OCI-LY7 (cell line): Measurements from ENCODE around the gene CRYL1. TPM values are rescaled to one million over a fixed set of nuclear protein-coding genes. Genes with fewer than 3 reads are reported as not detected.

Experiments used
- BruUV-seq: library from RNA; stranded (reverse); fragments of 400-500 nt; replicated peaks from 2 replicates; lab custom pipeline; 2021; lab: Mats Ljungman, UMichigan
- CTCF ChIA-PET: fragments of 300-600 bp; sonication (Branson Sonifier 250); formaldehyde crosslinking; loops from one replicate; lab custom pipeline; 2022; ENCODE audit warnings: antibody characterized with exemption; ENCODE audit not compliant: unreplicated experiment; lab: Charles Lee
- POLR2A ChIA-PET: fragments of 300-600 bp; sonication (Branson Sonifier 250); formaldehyde crosslinking; loops from one replicate; lab custom pipeline; 2022; ENCODE audit warnings: antibody characterized with exemption; lab: Charles Lee
- DNase-seq: peaks from one replicate; pipeline ENCODE4 v3.0.0-alpha.2; 2015; ENCODE audit warnings: low spot score
- H2AFZ ChIP-seq: fragments of 200-600 bp; sonication (generic), shearing (Covaris generic); 2 replicates; pipeline ENCODE4 v1.6.1; 2014; ENCODE audit warnings: mild to moderate bottlenecking, antibody characterized with exemption, low read length, moderate library complexity
- H3K27ac ChIP-seq: fragments of 200-600 bp; sonication (generic); 2 replicates; pipeline ENCODE4 v1.5.1; 2014; ENCODE audit warnings: mixed run types, low read depth, mild to moderate bottlenecking, moderate library complexity, low read length, inconsistent platforms; ENCODE audit not compliant: poor library complexity, severe bottlenecking
- H3K36me3 ChIP-seq: fragments of 200-600 bp; sonication (generic); 2 replicates; pipeline ENCODE4 v1.6.1; 2014; ENCODE audit warnings: mild to moderate bottlenecking, antibody characterized with exemption, low read length, moderate library complexity, mixed read lengths; ENCODE audit not compliant: insufficient read depth
- H3K4me1 ChIP-seq: fragments of 200-600 bp; sonication (generic); 2 replicates; pipeline ENCODE4 v1.5.1; 2014; ENCODE audit warnings: mild to moderate bottlenecking, low read length; ENCODE audit not compliant: insufficient read depth, poor library complexity, severe bottlenecking
- H3K4me2 ChIP-seq: fragments of 200-600 bp; sonication (generic); 2 replicates; pipeline ENCODE4 v1.6.1; 2014; ENCODE audit warnings: mild to moderate bottlenecking, low read length
- H3K4me3 ChIP-seq: fragments of 200-600 bp; sonication (generic); 2 replicates; pipeline ENCODE4 v1.5.1; 2014; ENCODE audit warnings: mild to moderate bottlenecking, low read depth, low read length; ENCODE audit not compliant: poor library complexity, severe bottlenecking
- H3K79me2 ChIP-seq: fragments of 200-600 bp; sonication (generic); 2 replicates; pipeline ENCODE4 v1.6.1; 2016; ENCODE audit warnings: low read depth, mild to moderate bottlenecking, low read length, moderate library complexity, mixed read lengths; ENCODE audit not compliant: insufficient read depth
- H3K9me2 ChIP-seq: fragments of 200-600 bp; sonication (generic); 2 replicates; pipeline ENCODE4 v1.6.1; 2016; ENCODE audit warnings: mild to moderate bottlenecking, low read length, mixed read lengths; ENCODE audit not compliant: insufficient read depth
- H3K9me3 ChIP-seq: fragments of 200-600 bp; sonication (generic); 2 replicates; pipeline ENCODE4 v1.6.1; 2014; ENCODE audit warnings: mild to moderate bottlenecking, mixed run types, low read length, mixed read lengths
- H4K20me1 ChIP-seq: fragments of 200-600 bp; sonication (generic); 2 replicates; pipeline ENCODE4 v1.6.1; 2014; ENCODE audit warnings: mild to moderate bottlenecking, antibody characterized with exemption, low read length, moderate library complexity, mixed read lengths; ENCODE audit not compliant: insufficient read depth
- EZH2phosphoT487 ChIP-seq: fragments of 200-600 bp; sonication (generic); IDR thresholded peaks from 2 replicates; pipeline ENCODE4 v1.6.1; 2018; ENCODE audit warnings: low read depth, borderline replicate concordance, mild to moderate bottlenecking, mixed run types, antibody characterized with exemption, low read length, moderate library complexity, mixed read lengths
- intact Hi-C: fragments of 100-400 bp; cut with micrococcal nuclease; formaldehyde crosslinking; loops from one replicate; pipeline ENCODE4 v1.10.0; 2022; ENCODE audit not compliant: unreplicated experiment
- total RNA-seq, 2 experiments: library from RNA; depleted of rRNA in 1 of 2; stranded (reverse); fragments of >200 nt in 1 of 2; shearing (Covaris generic) in 1 of 2; gene quantifications; 2 replicates each; pipeline ENCODE4 v1.2.3, GENCODE V29; 2014 to 2022
- TF ChIP-seq, protein P1 (sequence below): fragments of 200-600 bp; sonication (generic); conservative IDR thresholded peaks from 2 replicates; pipeline ENCODE4 v1.5.1; 2014; ENCODE audit warnings: mild to moderate bottlenecking, antibody characterized with exemption, low read length, moderate library complexity, mixed read lengths

CRYL1 gene
- total RNA-seq, 2 experiments from 2014 or later: not detected

GRCh38 chr13:20426766-20427448 is 98.8 kb downstream of the CRYL1 start:
- ChIA-PET POLR2A (no interaction called here), CTCF (no interaction called here)
- Histone ChIP-seq H3K79me2 (no peaks in the 10 kb centered on the region), H3K9me3 (no peaks in the 10 kb centered on the region), H3K4me3 (no peak overlapping the region), H3K4me2 (no peak overlapping the region), H3K9me2 (no peaks in the 10 kb centered on the region), H2AFZ (no peak overlapping the region), H4K20me1 (no peaks in the 10 kb centered on the region), H3K27ac (no peak overlapping the region), H3K36me3 (no peaks in the 10 kb centered on the region), H3K4me1 (no peaks in the 10 kb centered on the region)
- BruUV-seq: no TSS peak
- TF ChIP-seq, protein P1, sequence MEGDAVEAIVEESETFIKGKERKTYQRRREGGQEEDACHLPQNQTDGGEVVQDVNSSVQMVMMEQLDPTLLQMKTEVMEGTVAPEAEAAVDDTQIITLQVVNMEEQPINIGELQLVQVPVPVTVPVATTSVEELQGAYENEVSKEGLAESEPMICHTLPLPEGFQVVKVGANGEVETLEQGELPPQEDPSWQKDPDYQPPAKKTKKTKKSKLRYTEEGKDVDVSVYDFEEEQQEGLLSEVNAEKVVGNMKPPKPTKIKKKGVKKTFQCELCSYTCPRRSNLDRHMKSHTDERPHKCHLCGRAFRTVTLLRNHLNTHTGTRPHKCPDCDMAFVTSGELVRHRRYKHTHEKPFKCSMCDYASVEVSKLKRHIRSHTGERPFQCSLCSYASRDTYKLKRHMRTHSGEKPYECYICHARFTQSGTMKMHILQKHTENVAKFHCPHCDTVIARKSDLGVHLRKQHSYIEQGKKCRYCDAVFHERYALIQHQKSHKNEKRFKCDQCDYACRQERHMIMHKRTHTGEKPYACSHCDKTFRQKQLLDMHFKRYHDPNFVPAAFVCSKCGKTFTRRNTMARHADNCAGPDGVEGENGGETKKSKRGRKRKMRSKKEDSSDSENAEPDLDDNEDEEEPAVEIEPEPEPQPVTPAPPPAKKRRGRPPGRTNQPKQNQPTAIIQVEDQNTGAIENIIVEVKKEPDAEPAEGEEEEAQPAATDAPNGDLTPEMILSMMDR: no peak
- no peak for TF ChIP-seq EZH2phosphoT487
- DNase-seq: no peak
- intact Hi-C loops: no loop called here

DNA sequence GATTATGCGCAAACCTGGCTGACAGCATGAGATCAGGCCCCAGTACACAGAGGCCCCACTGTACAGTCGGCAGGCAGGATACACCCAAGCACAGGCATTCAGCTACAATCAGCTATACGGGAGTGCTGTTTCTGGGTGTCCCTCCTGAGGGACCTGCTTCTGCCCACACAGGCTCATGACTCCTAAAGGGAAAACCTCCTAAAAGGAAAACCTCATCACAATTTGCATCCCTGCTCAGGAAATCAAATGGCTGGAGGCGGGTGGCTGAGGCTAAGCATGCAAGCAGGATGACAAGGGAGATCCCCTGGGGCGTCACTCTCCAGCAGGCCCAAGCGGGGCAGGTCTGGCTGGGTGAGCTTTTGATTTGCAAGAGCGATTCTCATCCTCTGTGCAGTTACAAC is 99.8 kb downstream of the CRYL1 start:
- H3K4me1 ChIP-seq: no peaks in the 10 kb centered on the region
- no peaks in the 10 kb centered on the region for H3K9me2 ChIP-seq
- no peaks in the 10 kb centered on the region for H3K79me2 ChIP-seq
- intact Hi-C loops: no loop called here
- no peaks in the 10 kb centered on the region for H3K36me3 ChIP-seq
- ChIA-PET POLR2A (no interaction called here), CTCF (no interaction called here)
- H3K27ac ChIP-seq: no peak overlapping the region
- no TSS peak for BruUV-seq
- H3K9me3 ChIP-seq: no peaks in the 10 kb centered on the region
- H2AFZ ChIP-seq: no peak overlapping the region
- no peak for TF ChIP-seq EZH2phosphoT487
- TF ChIP-seq, protein P1: no peak
- no peak overlapping the region for H3K4me3 ChIP-seq
- no peak for DNase-seq
- H3K4me2 ChIP-seq: no peak overlapping the region
- no peaks in the 10 kb centered on the region for H4K20me1 ChIP-seq

DNA sequence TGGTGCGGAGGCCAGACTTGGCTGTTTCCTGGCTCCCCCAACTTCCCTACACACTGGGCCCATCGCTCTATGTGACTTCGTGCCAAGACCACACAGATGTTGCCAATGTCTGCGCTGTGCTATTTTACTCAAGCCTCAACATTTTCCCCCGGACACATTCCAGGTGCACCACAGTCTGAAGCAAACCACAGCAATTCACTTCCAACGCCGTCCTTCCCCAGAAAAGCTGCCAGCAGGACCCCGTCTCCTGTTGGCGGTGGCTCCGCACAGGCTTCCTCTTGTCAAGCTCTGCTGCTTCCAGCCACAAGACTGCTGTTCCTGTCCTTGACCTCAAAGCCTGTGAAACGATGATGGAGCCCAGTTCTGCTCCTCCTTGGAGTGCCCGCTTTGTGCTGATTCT is 100.7 kb downstream of the CRYL1 start:
- intact Hi-C loops: no loop called here
- no peaks in the 10 kb centered on the region for H4K20me1 ChIP-seq
- H3K4me2 ChIP-seq: no peak overlapping the region
- no peak overlapping the region for H3K4me3 ChIP-seq
- H3K9me2 ChIP-seq: no peaks in the 10 kb centered on the region
- no peak for TF ChIP-seq EZH2phosphoT487
- TF ChIP-seq, protein P1: no peak
- H3K27ac ChIP-seq: no peak overlapping the region
- ChIA-PET CTCF (no interaction called here), POLR2A (no interaction called here)
- no peak overlapping the region for H2AFZ ChIP-seq
- H3K9me3 ChIP-seq: no peaks in the 10 kb centered on the region
- H3K79me2 ChIP-seq: no peaks in the 10 kb centered on the region
- BruUV-seq: no TSS peak
- H3K36me3 ChIP-seq: no peaks in the 10 kb centered on the region
- H3K4me1 ChIP-seq: no peaks in the 10 kb centered on the region
- no peak for DNase-seq
